A549 (cell line): ENCODE results near the gene SLC35F4.

Experiments
- CBX8 ChIP-seq: fragments of 200-600 bp; sonication (generic); IDR thresholded peaks from 2 replicates; pipeline ENCODE4 v1.6.1; 2016
- CTCF ChIP-seq: fragments of >200 bp; sonication (Bioruptor Twin); formaldehyde crosslinking; IDR thresholded peaks from 3 replicates; pipeline ENCODE4 v1.5.1; 2016
- E2F6 ChIP-seq: IDR thresholded peaks from 2 replicates; pipeline ENCODE4 v1.6.1; 2012; ENCODE audit warnings: low read depth, borderline replicate concordance
- FOSL2 ChIP-seq, 2 experiments: fragments of 450-650 bp in 1 of 2; fragments of >200 bp in 1 of 2; sonication (Bioruptor Twin) in 1 of 2; formaldehyde crosslinking; IDR thresholded peaks; 2 replicates each; pipeline versions ENCODE4 v1.5.0 to v1.6.1; 2016 to 2020; ENCODE audit warnings: mild to moderate bottlenecking in 1 of 2, moderate library complexity in 1 of 2
- MAZ ChIP-seq: fragments of 150-350 bp; IDR thresholded peaks from 2 replicates; pipeline ENCODE4 v1.6.1; 2014; ENCODE audit warnings: antibody characterized with exemption, low read depth, low read length, borderline replicate concordance
- SMC3 ChIP-seq: fragments of >200 bp; sonication (Bioruptor Twin); formaldehyde crosslinking; IDR thresholded peaks from 3 replicates; pipeline ENCODE4 v1.6.1; 2018; ENCODE audit warnings: inconsistent platforms
- USF2 ChIP-seq: fragments of 450-650 bp; IDR thresholded peaks from 2 replicates; pipeline ENCODE4 v1.6.1; 2014; ENCODE audit warnings: antibody characterized with exemption
- ZFP36 ChIP-seq: fragments of 450-650 bp; IDR thresholded peaks from 2 replicates; pipeline ENCODE4 v1.6.1; 2014; ENCODE audit warnings: borderline replicate concordance; ENCODE audit not compliant: partially characterized antibody
- TF ChIP-seq, protein P1 (sequence below): IDR thresholded peaks from 2 replicates; pipeline ENCODE4 v1.6.1; 2012

GRCh38 chr14:57754527-57754926 is 111.4 kb downstream of the SLC35F4 start:
- TF ChIP-seq E2F6 = no peak
- TF ChIP-seq ZFP36 = no peak
- TF ChIP-seq CBX8 = no peak
- no peak for TF ChIP-seq MAZ
- TF ChIP-seq, protein P1, sequence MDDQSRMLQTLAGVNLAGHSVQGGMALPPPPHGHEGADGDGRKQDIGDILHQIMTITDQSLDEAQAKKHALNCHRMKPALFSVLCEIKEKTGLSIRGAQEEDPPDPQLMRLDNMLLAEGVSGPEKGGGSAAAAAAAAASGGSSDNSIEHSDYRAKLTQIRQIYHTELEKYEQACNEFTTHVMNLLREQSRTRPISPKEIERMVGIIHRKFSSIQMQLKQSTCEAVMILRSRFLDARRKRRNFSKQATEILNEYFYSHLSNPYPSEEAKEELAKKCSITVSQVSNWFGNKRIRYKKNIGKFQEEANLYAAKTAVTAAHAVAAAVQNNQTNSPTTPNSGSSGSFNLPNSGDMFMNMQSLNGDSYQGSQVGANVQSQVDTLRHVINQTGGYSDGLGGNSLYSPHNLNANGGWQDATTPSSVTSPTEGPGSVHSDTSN = no peak
- no peak for TF ChIP-seq CTCF
- no peak for TF ChIP-seq FOSL2 (IDR thresholded peaks at IDR 0.05)
- no peak for TF ChIP-seq FOSL2 (CRISPR knock-in tag; IDR thresholded peaks at IDR 0.05)
- TF ChIP-seq USF2 = no peak
- TF ChIP-seq SMC3 = no peak
